HG03095 (cell line): Measurements from ENCODE around the gene ZCCHC7.
"Not testable (repeated sequence)": the region's sequence is repeated elsewhere in the genome, so short reads cannot be mapped to it uniquely, and the experiment has no call there.

Source experiments
- ATAC-seq: cut with Tn5 transposase; IDR thresholded peaks from one replicate; pipeline ENCODE4 v1.9.1; 2021; ENCODE audit warnings: moderate library complexity; ENCODE audit not compliant: unreplicated experiment

Gene ZCCHC7

GRCh38 chr9:37119907-37120842 lies at the start of gene ZCCHC7:
TSS of gene ZCCHC7 (plus strand) at chr9:37120574.
- peak; percentile 84 for ATAC-seq

- ATAC-seq: not testable (repeated sequence)
These were observed 45.6 kb upstream of the ZCCHC7 start for GRCh38 chr9:37074790-37075189.

- peak; percentile 82 for ATAC-seq
These were observed 40.8 kb upstream of the ZCCHC7 start for GRCh38 chr9:37079370-37080164.

GRCh38 chr9:37080165-37080628 lies 40.2 kb upstream of the ZCCHC7 start:
- ATAC-seq: peak; percentile 9

- not testable (repeated sequence) for ATAC-seq
These were observed 38.9 kb upstream of the ZCCHC7 start for GRCh38 chr9:37081507-37081906.

- no peak for ATAC-seq
These were observed 38.1 kb upstream of the ZCCHC7 start for GRCh38 chr9:37082214-37082765.

GRCh38 chr9:37083654-37084053 lies 36.7 kb upstream of the ZCCHC7 start:
- no peak for ATAC-seq

- no peak for ATAC-seq
These were observed 35.1 kb upstream of the ZCCHC7 start for GRCh38 chr9:37085233-37085632.

GRCh38 chr9:37092714-37093295 lies 27.6 kb upstream of the ZCCHC7 start:
- ATAC-seq: not testable (repeated sequence)

- ATAC-seq: no peak
These were observed 25.6 kb upstream of the ZCCHC7 start for GRCh38 chr9:37094751-37095150.

GRCh38 chr9:37096628-37097027 lies 23.7 kb upstream of the ZCCHC7 start:
- no peak for ATAC-seq

GRCh38 chr9:37097294-37097693 lies 23.1 kb upstream of the ZCCHC7 start:
- ATAC-seq: no peak

- ATAC-seq: no peak
These were observed 20.0 kb upstream of the ZCCHC7 start for GRCh38 chr9:37100327-37100726.

GRCh38 chr9:37100741-37101140 lies 19.6 kb upstream of the ZCCHC7 start:
- ATAC-seq: no peak

GRCh38 chr9:37102486-37102885 lies 17.9 kb upstream of the ZCCHC7 start:
- no peak for ATAC-seq

- no peak for ATAC-seq
These were observed 16.0 kb upstream of the ZCCHC7 start for GRCh38 chr9:37104183-37104889.

- ATAC-seq: no peak
These were observed 15.1 kb upstream of the ZCCHC7 start for GRCh38 chr9:37105234-37105633.

GRCh38 chr9:37107701-37108100 lies 12.7 kb upstream of the ZCCHC7 start:
- ATAC-seq: no peak

GRCh38 chr9:37114442-37114841 lies 5.9 kb upstream of the ZCCHC7 start:
- not testable (repeated sequence) for ATAC-seq

- no peak for ATAC-seq
These were observed 2.4 kb upstream of the ZCCHC7 start for GRCh38 chr9:37117956-37118355.
